Measurements from ENCODE around the gene LINC01488.

The LINC01488 gene

GRCh38 chr11:69468221-69468620, 13.2 kb upstream of the LINC01488 start:
- no peak for TF ChIP-seq CTCF (IDR thresholded peaks at IDR 0.05; ENCODE audit: control insufficient read depth, insufficient read depth, low read depth, low read length, missing control alignments)
- no peak for DNase-seq (ENCODE audit: low read depth)

GRCh38 chr11:69468911-69469885, 12.3 kb upstream of the LINC01488 start:
- no peak for DNase-seq (ENCODE audit: low read depth)
- TF ChIP-seq CTCF (IDR thresholded peaks at IDR 0.05; ENCODE audit: control insufficient read depth, insufficient read depth, low read depth, low read length, missing control alignments), result no peak
- H3K4me3 ChIP-seq (ENCODE audit: control insufficient read depth, low read depth, low read length), result no peak overlapping the region

More at GRCh38 chr11:69468221-69468620, 13.2 kb upstream of the LINC01488 start:
- no peak overlapping the region for H3K4me3 ChIP-seq (ENCODE audit: control insufficient read depth, low read depth, low read length)

- TF ChIP-seq CTCF (IDR thresholded peaks at IDR 0.05; ENCODE audit: control insufficient read depth, insufficient read depth, low read depth, low read length, missing control alignments), result no peak
- H3K4me3 ChIP-seq (ENCODE audit: control insufficient read depth, low read depth, low read length), result no peak overlapping the region
- DNase-seq (ENCODE audit: low read depth), result no peak
Observed at GRCh38 chr11:69470301-69470700, 11.2 kb upstream of the LINC01488 start.

GRCh38 chr11:69470793-69471728, 10.4 kb upstream of the LINC01488 start:
- no peak overlapping the region for H3K4me3 ChIP-seq (ENCODE audit: control insufficient read depth, low read depth, low read length)
- no peak for TF ChIP-seq CTCF (IDR thresholded peaks at IDR 0.05; ENCODE audit: control insufficient read depth, insufficient read depth, low read depth, low read length, missing control alignments)
- no peak for DNase-seq (ENCODE audit: low read depth)

- no peak for TF ChIP-seq CTCF (IDR thresholded peaks at IDR 0.05; ENCODE audit: control insufficient read depth, insufficient read depth, low read depth, low read length, missing control alignments)
- H3K4me3 ChIP-seq (ENCODE audit: control insufficient read depth, low read depth, low read length), result no peak overlapping the region
Observed at GRCh38 chr11:69471729-69472540, 9.5 kb upstream of the LINC01488 start.

More at GRCh38 chr11:69471729-69472540, 9.5 kb upstream of the LINC01488 start:
- no peak for DNase-seq (ENCODE audit: low read depth)

Measured in AG09309 (cell line).